Measurements from ENCODE around the gene CLEC12A. TPM values are rescaled to one million over a fixed set of nuclear protein-coding genes. Genes with fewer than 3 reads are reported as not detected.

The CLEC12A gene
- total RNA-seq, 1 experiment from 2014 or later = not detected

GRCh38 chr12:9932270-9932669 lies 38.9 kb upstream of the CLEC12A start, which contains the start of gene CLEC2A:
Gene CLEC2A, minus strand, starts transcription at chr12:9932370. Its CDS starts 41 bp downstream, at chr12:9932329.
- Histone ChIP-seq H3K27me3 (ENCODE audit: insufficient read depth, low read length) (peaks cover 29% of the 10 kb centered on the region), H2AFZ (ENCODE audit: low read depth, low read length, poor library complexity, severe bottlenecking) (no peak within 1 kb of the TSS), H4K20me1 (ENCODE audit: insufficient read depth) (no peaks in the 10 kb centered on the region), H3K4me2 (ENCODE audit: low read length) (no peak within 1 kb of the TSS), H3K9me3 (ENCODE audit: control insufficient read depth in 1 of 2, insufficient read depth in 1 of 2, low read depth in 1 of 2, low read length in 2 of 2) (no peaks in the 10 kb centered on the region), H3K36me3 (ENCODE audit: control insufficient read depth in 1 of 2, insufficient read depth in 2 of 2, low read length in 2 of 2) (no peaks in the 10 kb centered on the region), H3K4me1 (ENCODE audit: control insufficient read depth in 1 of 2, insufficient read depth in 2 of 2, low read length in 2 of 2) (no peaks in the 10 kb centered on the region), H3K9me2 (ENCODE audit: insufficient read depth) (no peaks in the 10 kb centered on the region), H3K27ac (ENCODE audit: low read depth, low read length) (no peak within 1 kb of the TSS), H3K4me3 (replicated peaks in 1 of 2; ENCODE audit: low read depth in 1 of 2, low read length in 2 of 2) (no peak within 1 kb of the TSS), H3K79me2 (ENCODE audit: insufficient read depth, low read length) (no peaks in the 10 kb centered on the region), H3K9ac (ENCODE audit: low read length) (no peak within 1 kb of the TSS)
- RAD21 ChIA-PET (ENCODE audit: low non-redundant PET in 1 of 2, low total read pairs in 2 of 2, uncharacterized antibody in 2 of 2, unreplicated experiment in 2 of 2) = no interaction called here
- no TSS peak for BruUV-seq (replicated peaks)
- intact Hi-C loops (cut with micrococcal nuclease) = no loop called here
- DNase-seq (ENCODE audit: low read depth, low spot score) (no peak), ATAC-seq (no peak)
- CTCF ChIA-PET = interaction anchor here (1.1 to 1.5 kb wide), 2 partner anchors 8 to 10 kb away, joined by 3 to 5 read pairs; no protein-coding TSS in a partner anchor
- TF ChIP-seq CTCF (IDR thresholded peaks at IDR 0.05 in 2 of 3, conservative IDR thresholded peaks at IDR 0.05 in 1 of 3; ENCODE audit: borderline replicate concordance in 1 of 3, insufficient read depth in 1 of 3, low read depth in 2 of 3, low read length in 2 of 3) (no peak), FOSL1 (IDR thresholded peaks at IDR 0.05; ENCODE audit: low read depth) (no peak), ELF1 (IDR thresholded peaks at IDR 0.05; ENCODE audit: borderline replicate concordance, low read depth) (no peak), SIN3A (IDR thresholded peaks at IDR 0.05; ENCODE audit: low read depth) (no peak), JUND (IDR thresholded peaks at IDR 0.05) (no peak), EZH2phosphoT487 (IDR thresholded peaks at IDR 0.05; ENCODE audit: borderline replicate concordance) (no peak), SP1 (IDR thresholded peaks at IDR 0.05; ENCODE audit: low read depth) (no peak), ZFX (IDR thresholded peaks at IDR 0.05) (no peak), REST (IDR thresholded peaks at IDR 0.05; ENCODE audit: low read depth) (no peak)
- POLR2A ChIA-PET = no interaction called here

Measured in HCT116 (cell line).